Measurements from ENCODE around the gene PSPH.

PSPH gene

DNA sequence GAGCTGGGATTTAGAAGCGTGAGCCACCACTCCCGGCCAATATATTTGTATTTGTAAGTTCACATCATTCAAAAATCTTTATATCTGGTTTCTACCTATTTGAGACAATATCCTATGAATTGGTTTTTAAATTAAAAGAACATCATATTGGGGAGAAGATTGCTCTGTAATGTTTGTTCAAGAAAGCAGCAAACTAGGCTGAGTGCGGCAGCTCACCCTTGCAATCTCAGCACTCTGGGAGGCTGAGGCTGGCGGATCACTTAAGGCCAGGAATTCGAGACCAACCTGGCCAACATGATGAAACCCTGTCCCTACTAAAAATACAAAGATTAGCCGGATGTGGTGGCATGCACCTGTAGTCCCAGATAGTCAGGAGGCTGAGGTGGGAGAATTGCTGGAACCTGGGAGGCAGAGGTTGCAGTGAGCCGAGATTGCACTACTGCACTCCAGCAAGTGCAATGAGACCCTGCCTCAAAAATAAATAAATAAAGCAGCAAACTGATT, 77.4 kb downstream of the PSPH start:
- Histone ChIP-seq H3K14ac (ENCODE audit: low read length) (no peak overlapping the region), H3K23ac (ENCODE audit: low read length) (no peak overlapping the region), H2AK5ac (ENCODE audit: low read length) (no peak overlapping the region), H3K18ac (ENCODE audit: low read length) (no peak overlapping the region), H3K4me2 (ENCODE audit: low read length) (no peak overlapping the region), H2AFZ (ENCODE audit: insufficient read depth, low read length, poor library complexity) (no peak overlapping the region), H4K8ac (ENCODE audit: low read depth, low read length) (no peak overlapping the region), H3K4me3 (ENCODE audit: low read depth, low read length) (no peak overlapping the region), H3K79me2 (ENCODE audit: control insufficient read depth, insufficient read depth, low read length, poor library complexity) (peaks cover 2% of the 10 kb centered on the region), H2BK12ac (ENCODE audit: low read length) (no peak overlapping the region), H3K4me1 (ENCODE audit: control insufficient read depth in 1 of 2, insufficient read depth in 2 of 2, low read length in 2 of 2) (peaks cover 0 to 4% of the 10 kb centered on the region in 2 experiments), H2BK5ac (ENCODE audit: low read depth, low read length, poor library complexity) (no peak overlapping the region), H4K12ac (ENCODE audit: low read depth, low read length) (no peak overlapping the region), H3K9ac (ENCODE audit: low read length) (no peak overlapping the region), H3K4ac (ENCODE audit: low read depth, low read length) (no peak overlapping the region), H3K27ac (ENCODE audit: low read depth, low read length) (no peak overlapping the region), H3K36me3 (ENCODE audit: control insufficient read depth in 1 of 2, insufficient read depth in 2 of 2, low read length in 2 of 2) (peaks cover 2% of the 10 kb centered on the region in 2 experiments), H2BK120ac (ENCODE audit: insufficient read depth, low read length, poor library complexity) (no peak overlapping the region), H3K9me3 (ENCODE audit: insufficient read depth, low read depth, low read length) (no peaks in the 10 kb centered on the region), H4K91ac (ENCODE audit: low read depth, low read length) (no peak overlapping the region), H3K79me1 (ENCODE audit: low read length) (no peaks in the 10 kb centered on the region), H3K27me3 (ENCODE audit: insufficient read depth, low read length) (no peaks in the 10 kb centered on the region)
- no CpG with 5 or more reads among the region's 7 CpGs for WGBS (ENCODE audit: extremely low coverage, insufficient coverage, insufficient read length)
- no peak for DNase-seq

- Histone ChIP-seq H3K9me3 (ENCODE audit: insufficient read depth, low read depth, low read length) (no peaks in the 10 kb centered on the region), H2BK5ac (ENCODE audit: low read depth, low read length, poor library complexity) (no peak overlapping the region), H2AFZ (ENCODE audit: insufficient read depth, low read length, poor library complexity) (no peak overlapping the region), H2AK5ac (ENCODE audit: low read length) (no peak overlapping the region), H2BK120ac (ENCODE audit: insufficient read depth, low read length, poor library complexity) (no peak overlapping the region), H2BK12ac (ENCODE audit: low read length) (no peak overlapping the region), H3K27ac (ENCODE audit: low read depth, low read length) (no peak overlapping the region), H4K12ac (ENCODE audit: low read depth, low read length) (no peak overlapping the region), H3K4me1 (ENCODE audit: control insufficient read depth in 1 of 2, insufficient read depth in 2 of 2, low read length in 2 of 2) (peaks cover 0 to 4% of the 10 kb centered on the region in 2 experiments), H3K79me1 (ENCODE audit: low read length) (no peaks in the 10 kb centered on the region), H3K4me3 (ENCODE audit: low read depth, low read length) (no peak overlapping the region), H3K36me3 (ENCODE audit: control insufficient read depth in 1 of 2, insufficient read depth in 2 of 2, low read length in 2 of 2) (peaks cover 2 to 6% of the 10 kb centered on the region in 2 experiments), H3K27me3 (ENCODE audit: insufficient read depth, low read length) (no peaks in the 10 kb centered on the region), H3K18ac (ENCODE audit: low read length) (no peak overlapping the region), H3K23ac (ENCODE audit: low read length) (no peak overlapping the region), H3K9ac (ENCODE audit: low read length) (no peak overlapping the region), H3K4ac (ENCODE audit: low read depth, low read length) (no peak overlapping the region), H3K14ac (ENCODE audit: low read length) (no peak overlapping the region), H3K79me2 (ENCODE audit: control insufficient read depth, insufficient read depth, low read length, poor library complexity) (peaks cover 2% of the 10 kb centered on the region), H4K8ac (ENCODE audit: low read depth, low read length) (no peak overlapping the region), H3K4me2 (ENCODE audit: low read length) (no peak overlapping the region), H4K91ac (ENCODE audit: low read depth, low read length) (no peak overlapping the region)
- peak in 1 of 2 donors; percentile 16 for DNase-seq
- WGBS (ENCODE audit: extremely low coverage, insufficient coverage, insufficient read length), result no CpG with 5 or more reads among the region's 8 CpGs
Observed at GRCh38 chr7:55970978-55971377, 80.3 kb downstream of the PSPH start.

DNA sequence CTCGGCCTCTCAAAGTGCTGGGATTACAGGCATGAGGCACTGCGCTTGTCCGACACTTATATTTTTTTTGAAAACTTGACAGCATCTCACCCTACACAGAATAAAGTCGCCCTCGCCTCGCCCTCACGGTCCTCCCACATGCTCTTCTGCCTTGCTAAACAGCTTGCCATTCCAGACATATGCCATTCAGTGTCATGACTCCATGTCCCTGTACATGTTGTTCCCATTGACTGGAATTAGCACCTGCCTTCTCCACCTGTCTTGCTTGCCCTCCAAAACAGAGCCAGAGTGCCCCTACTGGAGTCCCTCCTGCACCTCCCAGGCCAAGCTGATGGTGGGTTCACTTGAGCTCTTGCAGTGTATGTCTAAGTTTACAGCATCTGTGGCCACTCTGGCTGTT, 80.7 kb downstream of the PSPH start:
- WGBS (ENCODE audit: extremely low coverage, insufficient coverage, insufficient read length), result no CpG with 5 or more reads among the region's 7 CpGs
- H3K27ac ChIP-seq (ENCODE audit: low read depth, low read length), result no peak overlapping the region
- no peak overlapping the region for H3K4ac ChIP-seq (ENCODE audit: low read depth, low read length)
- H3K4me2 ChIP-seq (ENCODE audit: low read length), result no peak overlapping the region
- no peak overlapping the region for H2BK120ac ChIP-seq (ENCODE audit: insufficient read depth, low read length, poor library complexity)
- no peak overlapping the region for H2AFZ ChIP-seq (ENCODE audit: insufficient read depth, low read length, poor library complexity)
- H3K79me1 ChIP-seq (ENCODE audit: low read length), result no peaks in the 10 kb centered on the region
- no peak overlapping the region for H3K18ac ChIP-seq (ENCODE audit: low read length)
- peaks cover 2% of the 10 kb centered on the region for H3K79me2 ChIP-seq (ENCODE audit: control insufficient read depth, insufficient read depth, low read length, poor library complexity)
- peaks cover 0 to 4% of the 10 kb centered on the region in 2 experiments for H3K4me1 ChIP-seq (ENCODE audit: control insufficient read depth in 1 of 2, insufficient read depth in 2 of 2, low read length in 2 of 2)
- H3K23ac ChIP-seq (ENCODE audit: low read length), result no peak overlapping the region
- H2BK12ac ChIP-seq (ENCODE audit: low read length), result no peak overlapping the region
- no peak overlapping the region for H2AK5ac ChIP-seq (ENCODE audit: low read length)
- peaks cover 2 to 6% of the 10 kb centered on the region in 2 experiments for H3K36me3 ChIP-seq (ENCODE audit: control insufficient read depth in 1 of 2, insufficient read depth in 2 of 2, low read length in 2 of 2)
- H4K91ac ChIP-seq (ENCODE audit: low read depth, low read length), result no peak overlapping the region
- H3K9me3 ChIP-seq (ENCODE audit: insufficient read depth, low read depth, low read length), result no peaks in the 10 kb centered on the region
- H3K4me3 ChIP-seq (ENCODE audit: low read depth, low read length), result no peak overlapping the region
- no peak overlapping the region for H3K9ac ChIP-seq (ENCODE audit: low read length)
- H3K27me3 ChIP-seq (ENCODE audit: insufficient read depth, low read length), result no peaks in the 10 kb centered on the region
- peak in 1 of 2 donors; percentile 22 for DNase-seq
- no peak overlapping the region for H4K8ac ChIP-seq (ENCODE audit: low read depth, low read length)
- H4K12ac ChIP-seq (ENCODE audit: low read depth, low read length), result no peak overlapping the region
- H2BK5ac ChIP-seq (ENCODE audit: low read depth, low read length, poor library complexity), result no peak overlapping the region
- H3K14ac ChIP-seq (ENCODE audit: low read length), result no peak overlapping the region

- no peak overlapping the region for H4K91ac ChIP-seq (ENCODE audit: low read depth, low read length)
- WGBS (ENCODE audit: extremely low coverage, insufficient coverage, insufficient read length), result no CpG with 5 or more reads among the region's 11 CpGs
- no peak overlapping the region for H2BK5ac ChIP-seq (ENCODE audit: low read depth, low read length, poor library complexity)
- H2AK5ac ChIP-seq (ENCODE audit: low read length), result no peak overlapping the region
- no peak overlapping the region for H2BK12ac ChIP-seq (ENCODE audit: low read length)
- H4K8ac ChIP-seq (ENCODE audit: low read depth, low read length), result no peak overlapping the region
- no peak overlapping the region for H3K23ac ChIP-seq (ENCODE audit: low read length)
- no peak overlapping the region for H3K9ac ChIP-seq (ENCODE audit: low read length)
- H3K4me2 ChIP-seq (ENCODE audit: low read length), result no peak overlapping the region
- peaks cover 0 to 4% of the 10 kb centered on the region in 2 experiments for H3K4me1 ChIP-seq (ENCODE audit: control insufficient read depth in 1 of 2, insufficient read depth in 2 of 2, low read length in 2 of 2)
- H3K27me3 ChIP-seq (ENCODE audit: insufficient read depth, low read length), result no peaks in the 10 kb centered on the region
- no peak for DNase-seq
- peaks cover 6% of the 10 kb centered on the region for H3K79me2 ChIP-seq (ENCODE audit: control insufficient read depth, insufficient read depth, low read length, poor library complexity)
- H2BK120ac ChIP-seq (ENCODE audit: insufficient read depth, low read length, poor library complexity), result no peak overlapping the region
- H4K12ac ChIP-seq (ENCODE audit: low read depth, low read length), result no peak overlapping the region
- H3K27ac ChIP-seq (ENCODE audit: low read depth, low read length), result no peak overlapping the region
- H3K14ac ChIP-seq (ENCODE audit: low read length), result no peak overlapping the region
- peaks cover 6% of the 10 kb centered on the region for H3K79me1 ChIP-seq (ENCODE audit: low read length)
- H3K4me3 ChIP-seq (ENCODE audit: low read depth, low read length), result no peak overlapping the region
- H3K9me3 ChIP-seq (ENCODE audit: insufficient read depth, low read depth, low read length), result no peaks in the 10 kb centered on the region
- peaks cover 2 to 6% of the 10 kb centered on the region in 2 experiments for H3K36me3 ChIP-seq (ENCODE audit: control insufficient read depth in 1 of 2, insufficient read depth in 2 of 2, low read length in 2 of 2)
- H2AFZ ChIP-seq (ENCODE audit: insufficient read depth, low read length, poor library complexity), result no peak overlapping the region
- H3K4ac ChIP-seq (ENCODE audit: low read depth, low read length), result peak overlapping the region; percentile 0
- no peak overlapping the region for H3K18ac ChIP-seq (ENCODE audit: low read length)
Observed at GRCh38 chr7:55969391-55969790, 81.9 kb downstream of the PSPH start.
